Measurements from ENCODE around the gene MYBPC1.
A peak's percentile ranks its signal among the peaks of the same experiment; 100 is the strongest.

The MYBPC1 gene

GRCh38 chr12:101686176-101686575 is 91.4 kb downstream of the MYBPC1 start:
- peaks cover 24% of the 10 kb centered on the region for H3K27me3 Mint-ChIP-seq (ENCODE audit: low read depth)
- no peak overlapping the region for H3K4me3 Mint-ChIP-seq
- no peak overlapping the region for H3K27ac Mint-ChIP-seq
- no peaks in the 10 kb centered on the region for H3K36me3 Mint-ChIP-seq (ENCODE audit: low read depth)
- H3K9me3 Mint-ChIP-seq = no peaks in the 10 kb centered on the region
- no peaks in the 10 kb centered on the region for H3K4me1 Mint-ChIP-seq (ENCODE audit: low read depth)

GRCh38 chr12:101690544-101691098 is 95.8 kb downstream of the MYBPC1 start:
- no peaks in the 10 kb centered on the region for H3K9me3 Mint-ChIP-seq
- no peaks in the 10 kb centered on the region for H3K36me3 Mint-ChIP-seq (ENCODE audit: low read depth)
- H3K4me3 Mint-ChIP-seq = no peak overlapping the region
- H3K4me1 Mint-ChIP-seq (ENCODE audit: low read depth) = no peaks in the 10 kb centered on the region
- H3K27me3 Mint-ChIP-seq (ENCODE audit: low read depth) = peaks cover 8% of the 10 kb centered on the region
- no peak overlapping the region for H3K27ac Mint-ChIP-seq

GRCh38 chr12:101691503-101692096 is 96.8 kb downstream of the MYBPC1 start:
- no peaks in the 10 kb centered on the region for H3K36me3 Mint-ChIP-seq (ENCODE audit: low read depth)
- H3K27ac Mint-ChIP-seq = no peak overlapping the region
- no peaks in the 10 kb centered on the region for H3K9me3 Mint-ChIP-seq
- H3K4me1 Mint-ChIP-seq (ENCODE audit: low read depth) = peaks cover under 1% of the 10 kb centered on the region
- no peak overlapping the region for H3K4me3 Mint-ChIP-seq
- H3K27me3 Mint-ChIP-seq (ENCODE audit: low read depth) = peaks cover 12% of the 10 kb centered on the region

GRCh38 chr12:101694297-101694848 is 99.6 kb downstream of the MYBPC1 start:
- Mint-ChIP-seq H3K4me1 (ENCODE audit: low read depth) (peaks cover 12% of the 10 kb centered on the region), H3K27me3 (ENCODE audit: low read depth) (peaks cover 17% of the 10 kb centered on the region), H3K27ac (no peak overlapping the region), H3K36me3 (ENCODE audit: low read depth) (no peaks in the 10 kb centered on the region), H3K4me3 (no peak overlapping the region), H3K9me3 (no peaks in the 10 kb centered on the region)

GRCh38 chr12:101694986-101695385 is 100.2 kb downstream of the MYBPC1 start:
- Mint-ChIP-seq H3K27me3 (ENCODE audit: low read depth) (peaks cover 22% of the 10 kb centered on the region), H3K36me3 (ENCODE audit: low read depth) (no peaks in the 10 kb centered on the region), H3K4me1 (ENCODE audit: low read depth) (peaks cover 12% of the 10 kb centered on the region), H3K4me3 (no peak overlapping the region), H3K9me3 (no peaks in the 10 kb centered on the region), H3K27ac (no peak overlapping the region)

DNA sequence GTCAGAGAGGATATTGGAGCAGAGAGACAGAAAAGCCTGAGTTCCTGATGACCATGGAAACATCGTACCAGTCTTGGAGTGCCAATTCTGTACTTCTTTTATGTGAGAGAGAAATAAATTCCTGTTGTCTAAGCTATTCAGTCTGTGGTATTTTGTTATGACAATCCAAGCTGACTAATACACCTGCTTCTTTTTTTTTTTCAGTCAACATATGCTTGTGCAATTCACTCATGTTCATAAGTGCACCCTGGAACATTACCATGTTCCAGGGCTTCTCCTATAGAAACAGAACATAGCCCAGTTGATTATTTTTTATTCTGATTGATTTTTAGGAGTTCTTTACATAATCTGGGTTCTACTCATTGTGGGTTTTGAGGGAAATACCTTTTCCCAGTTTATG is 100.9 kb downstream of the MYBPC1 start:
- Mint-ChIP-seq H3K4me1 (ENCODE audit: low read depth) (peaks cover 12% of the 10 kb centered on the region), H3K27ac (no peak overlapping the region), H3K4me3 (no peak overlapping the region)

DNA sequence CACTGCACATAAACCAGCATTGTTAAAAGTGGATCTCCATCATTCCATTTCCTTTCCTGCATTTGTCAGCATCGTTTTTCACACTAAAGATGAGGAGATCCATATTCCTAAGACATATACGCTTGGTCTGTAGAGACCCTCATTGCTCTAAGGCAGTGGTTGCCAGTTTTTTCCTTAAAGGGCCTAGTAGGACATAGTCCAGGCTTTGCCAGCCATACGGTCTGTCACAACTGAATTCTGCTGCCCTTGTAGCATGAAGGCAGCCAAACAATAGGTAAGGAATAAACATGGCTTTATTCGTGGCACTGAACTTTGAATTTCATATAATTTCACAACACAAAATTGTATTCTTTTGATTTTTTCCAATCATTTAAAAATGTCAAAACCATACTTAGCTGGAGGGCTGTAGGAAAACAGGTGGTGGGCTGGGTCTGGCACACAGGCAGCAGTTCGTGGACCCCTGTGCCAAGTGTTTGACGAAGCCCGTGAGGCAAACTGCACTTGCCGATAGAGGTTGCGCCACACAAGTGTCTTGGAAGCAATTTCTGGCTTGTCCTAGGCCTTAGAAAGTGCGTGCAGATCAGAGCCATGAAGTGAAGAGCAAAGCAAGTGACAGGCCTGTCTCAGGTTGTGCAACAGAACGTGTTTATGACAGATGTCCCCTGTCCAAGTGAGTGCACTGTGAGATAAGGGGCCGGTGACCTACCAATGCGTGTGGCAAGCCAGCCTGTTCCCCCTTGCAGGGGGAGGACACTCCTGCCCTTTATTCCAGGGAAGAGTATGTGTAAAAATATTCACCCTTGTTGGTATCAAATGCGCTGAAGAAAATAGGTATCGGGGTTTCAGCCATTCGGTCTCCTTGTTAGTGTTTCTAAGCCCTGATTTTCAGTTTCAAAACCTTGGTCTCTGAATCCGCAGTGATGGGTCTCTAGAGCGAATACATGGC is 101.8 kb downstream of the MYBPC1 start:
- Mint-ChIP-seq H3K9me3 (no peaks in the 10 kb centered on the region), H3K4me3 (peak overlapping the region; percentile 82), H3K36me3 (ENCODE audit: low read depth) (no peaks in the 10 kb centered on the region), H3K27ac (peak overlapping the region; percentile 71), H3K4me1 (ENCODE audit: low read depth) (peaks cover 12% of the 10 kb centered on the region), H3K27me3 (ENCODE audit: low read depth) (peaks cover 27% of the 10 kb centered on the region)

More for the DNA sequence above, 100.9 kb downstream of the MYBPC1 start:
- Mint-ChIP-seq H3K27me3 (ENCODE audit: low read depth) (peaks cover 22% of the 10 kb centered on the region), H3K36me3 (ENCODE audit: low read depth) (no peaks in the 10 kb centered on the region), H3K9me3 (no peaks in the 10 kb centered on the region)

- peak within 1 kb of the TSS; percentile 82 for H3K4me3 Mint-ChIP-seq
- no peaks in the 10 kb centered on the region for H3K36me3 Mint-ChIP-seq (ENCODE audit: low read depth)
- peak within 1 kb of the TSS; percentile 71 for H3K27ac Mint-ChIP-seq
- no peaks in the 10 kb centered on the region for H3K9me3 Mint-ChIP-seq
- peaks cover 12% of the 10 kb centered on the region for H3K4me1 Mint-ChIP-seq (ENCODE audit: low read depth)
- peaks cover 28% of the 10 kb centered on the region for H3K27me3 Mint-ChIP-seq (ENCODE audit: low read depth)
Measured at GRCh38 chr12:101697197-101697929, 102.6 kb downstream of the MYBPC1 start, which contains the start of gene CHPT1. TSS of gene CHPT1 (plus strand) at chr12:101697640. CDS start at chr12:101697862, 222 bp downstream.

GRCh38 chr12:101697930-101698799 is 103.4 kb downstream of the MYBPC1 start:
- peak overlapping the region; percentile 59 for H3K27ac Mint-ChIP-seq
- peaks cover 12% of the 10 kb centered on the region for H3K4me1 Mint-ChIP-seq (ENCODE audit: low read depth)
- peaks cover 28% of the 10 kb centered on the region for H3K27me3 Mint-ChIP-seq (ENCODE audit: low read depth)
- H3K9me3 Mint-ChIP-seq = no peaks in the 10 kb centered on the region
- no peaks in the 10 kb centered on the region for H3K36me3 Mint-ChIP-seq (ENCODE audit: low read depth)
- peak overlapping the region; percentile 81 for H3K4me3 Mint-ChIP-seq

GRCh38 chr12:101698800-101699347 is 104.1 kb downstream of the MYBPC1 start:
- Mint-ChIP-seq H3K9me3 (no peaks in the 10 kb centered on the region), H3K27me3 (ENCODE audit: low read depth) (peaks cover 28% of the 10 kb centered on the region), H3K27ac (no peak overlapping the region), H3K4me1 (ENCODE audit: low read depth) (peaks cover 12% of the 10 kb centered on the region), H3K4me3 (peak overlapping the region; percentile 81), H3K36me3 (ENCODE audit: low read depth) (no peaks in the 10 kb centered on the region)

GRCh38 chr12:101700299-101700820 is 105.6 kb downstream of the MYBPC1 start:
- Mint-ChIP-seq H3K4me3 (no peak overlapping the region), H3K4me1 (ENCODE audit: low read depth) (peaks cover 12% of the 10 kb centered on the region), H3K27me3 (ENCODE audit: low read depth) (peaks cover 28% of the 10 kb centered on the region), H3K9me3 (no peaks in the 10 kb centered on the region), H3K27ac (no peak overlapping the region), H3K36me3 (ENCODE audit: low read depth) (no peaks in the 10 kb centered on the region)

DNA sequence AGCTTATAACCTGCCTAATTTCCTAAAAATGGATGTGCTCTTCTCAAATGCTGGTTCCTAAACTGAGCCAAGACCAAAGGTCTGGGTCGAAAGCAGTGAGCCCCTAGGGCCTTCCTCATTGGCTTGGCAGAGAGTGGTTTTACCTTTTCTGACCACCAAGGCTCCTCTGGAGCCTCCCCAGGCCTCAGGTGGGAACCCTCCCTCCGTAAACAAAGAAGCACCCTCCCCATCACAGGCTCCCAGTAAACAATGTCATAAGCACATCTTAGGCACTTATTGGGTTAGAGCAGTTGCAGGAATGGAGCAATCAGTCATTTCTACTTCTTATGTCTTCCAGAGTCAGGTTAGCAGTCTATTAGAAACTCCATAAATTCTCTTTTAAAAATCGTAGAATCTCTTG is 108.7 kb downstream of the MYBPC1 start:
- Mint-ChIP-seq H3K27ac (no peak overlapping the region), H3K36me3 (ENCODE audit: low read depth) (no peaks in the 10 kb centered on the region), H3K4me1 (ENCODE audit: low read depth) (peaks cover 3% of the 10 kb centered on the region), H3K4me3 (no peak overlapping the region), H3K9me3 (no peaks in the 10 kb centered on the region), H3K27me3 (ENCODE audit: low read depth) (peaks cover 14% of the 10 kb centered on the region)

DNA sequence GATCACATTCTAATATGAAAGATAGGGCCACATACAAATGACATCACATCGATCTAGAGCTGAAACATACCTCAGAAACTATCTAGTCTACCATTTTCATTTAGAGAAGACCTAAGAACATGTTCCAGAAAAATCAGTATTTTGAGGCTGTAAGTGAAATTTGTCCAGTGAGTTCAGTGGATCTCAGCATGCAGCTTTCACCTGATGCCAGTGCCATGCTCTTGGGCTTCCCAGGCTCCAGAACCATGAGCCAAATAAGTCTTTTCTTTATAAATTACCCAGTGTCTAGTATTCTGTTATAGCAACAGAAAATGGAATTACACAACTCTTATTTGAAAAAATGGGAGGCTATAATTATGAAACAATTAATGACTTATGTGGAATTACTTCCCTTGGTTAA is 111.6 kb downstream of the MYBPC1 start:
- no peaks in the 10 kb centered on the region for H3K9me3 Mint-ChIP-seq
- peaks cover 6% of the 10 kb centered on the region for H3K4me1 Mint-ChIP-seq (ENCODE audit: low read depth)
- H3K27me3 Mint-ChIP-seq (ENCODE audit: low read depth) = peaks cover 6% of the 10 kb centered on the region
- no peaks in the 10 kb centered on the region for H3K36me3 Mint-ChIP-seq (ENCODE audit: low read depth)
- no peak overlapping the region for H3K4me3 Mint-ChIP-seq
- no peak overlapping the region for H3K27ac Mint-ChIP-seq
